Activated naive CD4-positive, alpha-beta T cell treated with anti-CD3 and anti-CD28 coated beads, Interleukin-2, amount 50 U/mL, for 24 hours (primary cell): ENCODE data around the gene NUP160.
"Not testable (repeated sequence)": the region's sequence is repeated elsewhere in the genome, so short reads cannot be mapped to it uniquely, and the experiment has no call there.

Source experiments
- H3K27ac Mint-ChIP-seq: one replicate; pipeline ENCODE4 v1.8.0; 2021; ENCODE audit warnings: mild to moderate bottlenecking, mixed read lengths
- H3K27me3 Mint-ChIP-seq: one replicate; pipeline ENCODE4 v1.8.0; 2021; ENCODE audit warnings: mixed read lengths
- H3K36me3 Mint-ChIP-seq: one replicate; pipeline ENCODE4 v1.8.0; 2021; ENCODE audit warnings: mixed read lengths
- H3K4me1 Mint-ChIP-seq: one replicate; pipeline ENCODE4 v1.8.0; 2021; ENCODE audit warnings: mixed read lengths
- H3K4me3 Mint-ChIP-seq: one replicate; pipeline ENCODE4 v1.8.0; 2021; ENCODE audit warnings: mild to moderate bottlenecking, mixed read lengths
- H3K9me3 Mint-ChIP-seq: one replicate; pipeline ENCODE4 v1.8.0; 2021; ENCODE audit warnings: mixed read lengths

NUP160 gene

DNA sequence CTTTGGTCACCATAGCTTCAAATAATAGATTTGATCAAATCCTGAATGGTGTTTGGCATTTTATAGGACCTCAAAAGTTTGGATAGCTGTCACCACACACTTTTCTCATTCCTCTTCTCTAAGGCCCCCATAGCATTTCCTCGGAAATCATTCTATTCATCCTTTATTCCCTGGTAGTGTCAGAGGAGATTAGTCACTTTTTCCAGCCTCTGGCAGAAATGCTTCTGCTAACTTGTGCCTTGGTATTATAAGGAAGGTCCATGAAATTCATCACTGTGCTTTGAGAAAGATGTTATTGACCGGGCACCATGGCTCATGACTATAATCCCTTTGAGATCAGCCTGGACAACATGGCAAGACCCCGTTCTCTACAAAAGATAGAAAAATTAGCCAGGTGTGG, 19.7 kb upstream of the NUP160 start:
- Mint-ChIP-seq H3K36me3 (no peaks in the 10 kb centered on the region), H3K4me3 (no peak overlapping the region), H3K4me1 (peaks cover 26% of the 10 kb centered on the region), H3K27ac (no peak overlapping the region), H3K9me3 (peaks cover 5% of the 10 kb centered on the region), H3K27me3 (no peaks in the 10 kb centered on the region)

DNA sequence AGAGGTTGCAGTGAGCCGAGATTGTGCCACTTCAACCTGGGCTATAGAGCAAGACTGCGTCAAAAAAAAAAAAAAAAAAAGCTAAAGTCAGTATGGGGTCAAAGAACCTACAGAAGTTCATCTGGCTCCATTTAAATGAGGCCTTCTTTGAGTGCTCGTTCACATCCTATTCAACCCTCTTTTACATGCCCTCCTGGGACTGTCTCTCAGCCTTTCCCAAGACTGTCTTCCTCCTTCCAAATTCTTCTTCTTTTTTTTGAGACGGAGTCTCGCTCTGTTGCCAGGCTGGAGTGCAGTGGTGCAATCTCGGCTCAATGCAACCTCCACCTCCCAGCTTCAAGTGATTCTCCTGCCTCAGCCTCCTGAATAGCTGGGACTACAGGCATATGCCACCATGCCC, 18.7 kb upstream of the NUP160 start:
- H3K9me3 Mint-ChIP-seq, H3K36me3 Mint-ChIP-seq, H3K27ac Mint-ChIP-seq, H3K27me3 Mint-ChIP-seq, H3K4me3 Mint-ChIP-seq: not testable (repeated sequence)
- peaks cover 33% of the 10 kb centered on the region for H3K4me1 Mint-ChIP-seq

DNA sequence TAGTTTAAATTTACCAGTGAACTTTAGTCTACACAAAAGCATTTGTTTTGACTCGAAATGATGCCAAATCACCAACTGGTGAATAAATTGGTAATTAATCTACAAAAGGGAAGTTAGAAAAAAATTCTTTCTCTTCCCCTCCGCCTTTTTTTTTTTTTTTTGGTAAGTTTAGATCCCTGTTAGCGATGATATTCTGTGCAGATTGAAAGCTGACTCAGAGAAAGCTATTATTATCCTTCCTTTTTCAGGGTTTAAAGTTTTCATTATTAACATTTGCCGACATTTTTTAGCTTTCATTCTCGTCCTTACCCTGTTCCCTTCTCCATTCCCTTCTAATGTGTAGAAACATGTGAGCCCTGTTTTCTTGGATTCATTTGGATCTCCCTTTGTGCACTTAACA, 16.8 kb upstream of the NUP160 start:
- Mint-ChIP-seq H3K4me1 (peaks cover 46% of the 10 kb centered on the region), H3K36me3 (no peaks in the 10 kb centered on the region), H3K27ac (no peak overlapping the region), H3K4me3 (no peak overlapping the region), H3K9me3 (peaks cover 5% of the 10 kb centered on the region), H3K27me3 (no peaks in the 10 kb centered on the region)

DNA sequence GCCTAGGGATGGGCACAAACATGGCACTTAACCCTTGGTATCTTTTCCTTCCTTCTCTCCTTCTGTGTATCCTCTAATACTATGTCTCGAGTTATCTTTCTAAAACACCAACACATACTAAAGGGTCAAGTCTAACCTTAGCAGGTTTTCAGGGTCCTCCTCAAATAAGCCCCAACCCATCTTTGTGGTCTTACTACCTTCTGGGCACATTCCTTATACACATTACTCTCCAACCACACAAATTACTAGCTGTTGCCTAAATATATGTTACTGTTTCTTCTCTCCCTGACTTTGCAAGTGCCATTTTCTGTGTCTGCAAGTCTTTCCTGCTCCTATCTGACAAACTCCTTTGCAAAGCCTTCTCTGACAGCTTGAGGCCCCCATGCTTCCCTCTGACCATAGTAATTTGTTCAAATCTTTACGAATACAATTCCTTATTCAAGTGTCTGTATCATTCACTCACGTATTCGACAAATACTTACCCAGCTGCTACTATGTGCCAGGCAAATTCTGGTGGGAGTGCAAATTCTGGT, 15.8 kb upstream of the NUP160 start:
- Mint-ChIP-seq H3K36me3 (no peaks in the 10 kb centered on the region), H3K4me3 (peak overlapping the region; percentile 49), H3K4me1 (peaks cover 47% of the 10 kb centered on the region), H3K9me3 (peaks cover 5% of the 10 kb centered on the region), H3K27me3 (no peaks in the 10 kb centered on the region), H3K27ac (peak overlapping the region; percentile 84)

DNA sequence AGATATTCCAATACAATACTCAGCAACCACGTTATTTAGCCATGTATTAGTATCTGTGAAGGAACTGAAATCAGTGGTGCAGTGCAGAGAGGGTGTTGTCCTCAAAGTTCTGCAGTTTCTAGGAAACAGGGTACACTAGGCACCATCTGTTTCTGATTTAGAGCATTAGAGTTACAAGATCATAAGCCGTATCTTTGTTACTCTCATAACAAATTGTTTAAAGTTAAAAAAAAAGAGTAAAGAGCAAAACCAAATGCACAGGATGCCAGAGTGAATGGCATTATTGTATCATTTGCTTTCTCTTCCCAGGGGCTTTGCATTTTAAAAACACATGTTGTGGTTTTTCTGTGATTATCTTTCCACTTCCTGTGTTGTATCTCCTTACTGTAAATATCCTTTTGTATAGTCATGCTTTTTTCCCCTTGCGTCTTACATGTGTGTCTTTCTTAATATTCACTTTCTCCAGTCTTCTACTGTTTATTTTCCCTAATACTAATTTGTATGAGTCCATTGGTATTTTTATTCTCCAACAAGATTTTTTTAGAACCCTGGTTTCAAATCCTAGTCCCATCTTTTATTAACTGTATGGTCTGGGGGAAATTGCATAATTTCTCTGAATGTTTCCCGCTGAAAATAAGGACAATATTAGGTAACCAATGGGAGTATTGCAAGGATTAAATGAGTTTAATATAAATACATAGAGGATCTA, 15.2 kb upstream of the NUP160 start:
- H3K36me3 Mint-ChIP-seq: no peaks in the 10 kb centered on the region
- H3K4me3 Mint-ChIP-seq: peak overlapping the region; percentile 66
- H3K27me3 Mint-ChIP-seq: no peaks in the 10 kb centered on the region
- peak overlapping the region; percentile 84 for H3K27ac Mint-ChIP-seq
- H3K4me1 Mint-ChIP-seq: peaks cover 46% of the 10 kb centered on the region
- H3K9me3 Mint-ChIP-seq: peaks cover 5% of the 10 kb centered on the region

DNA sequence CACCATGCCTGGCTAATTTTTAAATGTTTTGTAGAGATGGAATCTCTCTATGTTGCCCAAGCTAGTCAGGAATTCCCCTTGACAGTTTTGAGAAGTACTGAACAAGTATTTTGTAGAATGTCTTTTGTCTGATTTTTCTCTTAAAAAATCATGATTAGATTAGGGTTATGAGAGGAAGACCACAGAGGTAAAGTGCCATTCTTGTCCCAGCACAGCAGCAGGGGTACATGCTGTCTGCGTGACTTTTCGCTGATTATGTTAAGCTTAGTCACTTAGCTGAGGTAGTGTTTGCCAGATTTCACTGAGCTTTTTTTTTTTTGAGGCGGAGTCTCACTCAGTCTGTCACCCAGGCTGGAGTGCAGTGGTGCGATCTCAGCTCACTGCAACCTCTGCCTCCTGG, 13.6 kb upstream of the NUP160 start:
- Mint-ChIP-seq H3K4me3 (no peak overlapping the region), H3K36me3 (no peaks in the 10 kb centered on the region), H3K4me1 (peaks cover 56% of the 10 kb centered on the region), H3K27me3 (no peaks in the 10 kb centered on the region), H3K27ac (peak overlapping the region; percentile 46), H3K9me3 (peaks cover 5% of the 10 kb centered on the region)

DNA sequence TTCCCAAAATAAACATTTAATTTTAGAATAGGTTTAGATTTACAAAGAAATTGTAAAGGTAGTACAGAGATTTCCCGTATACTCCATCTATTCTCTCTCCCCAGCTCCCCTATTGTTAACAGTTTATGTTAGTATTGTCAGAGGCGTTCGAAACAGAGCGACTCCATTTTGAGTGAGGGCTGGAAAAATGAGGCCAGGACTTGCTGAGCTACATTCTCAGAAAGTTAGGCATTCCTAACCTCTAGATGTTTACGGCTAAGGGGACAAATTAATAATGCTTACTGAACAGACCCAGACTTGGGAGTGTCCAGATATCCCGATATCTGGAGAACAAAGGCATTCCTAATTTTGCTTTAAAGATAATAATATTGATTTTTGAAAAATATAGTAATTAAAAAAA, 12.4 kb upstream of the NUP160 start:
- Mint-ChIP-seq H3K36me3 (no peaks in the 10 kb centered on the region), H3K9me3 (peaks cover 5% of the 10 kb centered on the region), H3K4me1 (peaks cover 56% of the 10 kb centered on the region), H3K27me3 (no peaks in the 10 kb centered on the region), H3K4me3 (no peak overlapping the region), H3K27ac (no peak overlapping the region)

DNA sequence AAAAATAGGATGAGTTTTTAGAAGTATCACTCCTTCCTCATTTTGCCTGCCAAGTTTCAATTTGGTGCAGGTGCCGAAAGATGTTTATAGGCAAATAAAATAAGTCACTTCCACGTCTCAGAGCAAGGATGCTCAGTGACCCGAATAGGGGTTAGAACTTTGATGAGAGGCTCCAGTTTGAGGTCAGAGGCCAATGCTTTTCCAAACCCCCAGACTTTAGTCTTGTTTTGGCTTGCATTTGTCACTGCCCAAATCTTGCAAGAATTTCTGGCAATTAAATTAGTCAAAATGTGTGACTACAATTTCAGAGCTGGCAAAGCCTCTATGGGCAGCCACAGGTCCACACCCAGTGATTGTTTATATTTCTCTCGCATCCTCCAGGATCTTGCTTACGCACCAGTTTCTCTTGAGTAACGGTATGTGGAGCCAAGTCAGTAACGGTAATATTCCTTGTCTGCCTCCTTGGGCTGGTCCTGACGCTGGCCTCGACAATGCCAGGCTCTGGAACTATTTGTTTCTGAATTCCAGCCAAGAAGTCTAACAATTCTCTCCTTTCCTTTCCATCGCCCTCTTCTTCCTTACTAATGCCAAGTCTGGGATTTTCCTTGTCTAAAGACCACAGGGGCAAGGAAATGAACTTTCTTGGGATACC, 9.9 kb upstream of the NUP160 start:
- H3K27ac Mint-ChIP-seq: peak overlapping the region; percentile 62
- H3K9me3 Mint-ChIP-seq: no peaks in the 10 kb centered on the region
- H3K4me3 Mint-ChIP-seq: no peak overlapping the region

DNA sequence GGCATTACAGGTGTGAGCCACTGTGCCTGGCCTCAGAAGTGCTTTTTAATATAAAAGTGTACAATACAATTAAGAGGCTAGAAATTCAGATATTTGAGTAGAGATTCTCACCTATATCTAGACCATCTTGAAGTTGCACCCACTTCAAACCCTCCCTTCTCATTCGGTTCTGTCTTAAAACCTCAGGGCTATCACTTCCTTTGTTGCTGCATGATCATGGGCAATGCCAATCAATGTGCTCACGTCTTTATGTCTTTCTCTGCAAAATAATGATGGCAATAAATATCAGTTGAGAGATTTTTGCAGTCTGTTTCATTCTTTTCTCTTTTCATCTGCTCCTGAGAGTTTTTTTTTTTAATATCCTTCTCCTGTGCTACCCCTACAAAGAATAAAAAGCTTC, 9.3 kb upstream of the NUP160 start:
- H3K27ac Mint-ChIP-seq: no peak overlapping the region

More for the DNA sequence above, 9.9 kb upstream of the NUP160 start:
- Mint-ChIP-seq H3K4me1 (peaks cover 37% of the 10 kb centered on the region), H3K36me3 (no peaks in the 10 kb centered on the region), H3K27me3 (no peaks in the 10 kb centered on the region)

DNA sequence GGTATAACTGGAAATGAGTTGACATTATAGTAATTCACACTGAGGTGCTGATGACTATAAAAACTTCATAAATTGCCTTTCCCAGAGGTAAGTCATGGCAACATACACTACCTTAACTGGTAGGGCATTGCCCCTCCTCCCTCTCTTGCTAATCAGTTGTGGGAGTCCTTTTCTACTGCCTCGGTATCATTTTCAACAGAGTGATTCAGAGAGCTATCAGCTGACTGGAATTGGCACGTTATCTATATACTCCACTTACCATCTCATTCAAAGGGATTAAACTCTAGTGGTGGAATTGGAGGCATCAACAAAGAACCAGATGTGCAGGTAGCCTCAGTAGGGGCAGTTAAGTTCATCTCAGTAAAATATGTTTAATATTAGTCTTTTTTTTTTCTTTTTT, 8.0 kb upstream of the NUP160 start:
- H3K9me3 Mint-ChIP-seq: no peaks in the 10 kb centered on the region
- no peak overlapping the region for H3K4me3 Mint-ChIP-seq
- no peaks in the 10 kb centered on the region for H3K27me3 Mint-ChIP-seq
- no peak overlapping the region for H3K27ac Mint-ChIP-seq
- no peaks in the 10 kb centered on the region for H3K36me3 Mint-ChIP-seq
- H3K4me1 Mint-ChIP-seq: peaks cover 29% of the 10 kb centered on the region

More for the DNA sequence above, 9.3 kb upstream of the NUP160 start:
- H3K4me1 Mint-ChIP-seq: peaks cover 32% of the 10 kb centered on the region
- no peaks in the 10 kb centered on the region for H3K9me3 Mint-ChIP-seq
- no peaks in the 10 kb centered on the region for H3K36me3 Mint-ChIP-seq
- H3K27me3 Mint-ChIP-seq: no peaks in the 10 kb centered on the region
- no peak overlapping the region for H3K4me3 Mint-ChIP-seq

DNA sequence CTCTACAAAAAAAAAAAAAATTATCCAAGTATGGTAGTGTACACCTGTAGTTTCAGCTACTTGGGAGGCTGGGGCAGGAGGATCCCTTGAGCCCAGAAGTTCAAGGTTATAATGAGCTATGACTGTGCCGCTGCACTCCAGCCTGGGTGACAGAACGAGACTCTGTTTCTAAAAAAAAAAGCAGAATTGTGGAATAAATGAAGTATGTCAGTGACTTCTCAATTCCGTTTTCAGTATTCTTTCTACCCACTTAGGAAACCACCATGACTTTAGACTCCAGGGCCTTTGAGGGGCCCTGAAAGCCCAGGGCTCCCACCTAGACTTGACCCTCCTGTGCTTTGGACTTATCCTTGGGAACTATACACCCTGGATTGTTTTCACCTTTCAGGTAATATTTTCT, 6.5 kb upstream of the NUP160 start:
- Mint-ChIP-seq H3K4me3 (no peak overlapping the region), H3K9me3 (no peaks in the 10 kb centered on the region), H3K4me1 (peaks cover 33% of the 10 kb centered on the region), H3K27me3 (no peaks in the 10 kb centered on the region), H3K36me3 (no peaks in the 10 kb centered on the region), H3K27ac (no peak overlapping the region)

DNA sequence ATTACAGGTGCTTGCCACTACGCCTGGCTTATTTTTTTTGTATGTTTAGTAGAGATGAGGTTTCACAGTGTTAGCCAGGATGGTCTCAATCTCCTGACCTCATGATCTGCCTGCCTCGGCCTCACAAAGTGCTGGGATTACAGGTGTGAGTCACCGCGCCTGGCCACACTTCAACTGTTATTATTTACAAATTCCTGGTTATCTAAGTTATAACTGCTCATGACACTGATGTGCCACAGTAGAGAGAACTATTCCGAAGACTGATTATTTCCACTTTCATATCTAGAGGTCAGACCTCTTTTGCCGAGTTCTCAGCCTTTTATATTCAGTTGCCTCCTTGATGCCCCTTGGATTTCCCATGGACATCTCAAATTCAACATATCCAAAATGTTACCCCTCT, 3.9 kb upstream of the NUP160 start:
- peaks cover 2% of the 10 kb centered on the region for H3K36me3 Mint-ChIP-seq
- H3K4me3 Mint-ChIP-seq: no peak overlapping the region
- no peaks in the 10 kb centered on the region for H3K9me3 Mint-ChIP-seq
- H3K4me1 Mint-ChIP-seq: peaks cover 37% of the 10 kb centered on the region
- no peaks in the 10 kb centered on the region for H3K27me3 Mint-ChIP-seq
- H3K27ac Mint-ChIP-seq: peak overlapping the region; percentile 77

DNA sequence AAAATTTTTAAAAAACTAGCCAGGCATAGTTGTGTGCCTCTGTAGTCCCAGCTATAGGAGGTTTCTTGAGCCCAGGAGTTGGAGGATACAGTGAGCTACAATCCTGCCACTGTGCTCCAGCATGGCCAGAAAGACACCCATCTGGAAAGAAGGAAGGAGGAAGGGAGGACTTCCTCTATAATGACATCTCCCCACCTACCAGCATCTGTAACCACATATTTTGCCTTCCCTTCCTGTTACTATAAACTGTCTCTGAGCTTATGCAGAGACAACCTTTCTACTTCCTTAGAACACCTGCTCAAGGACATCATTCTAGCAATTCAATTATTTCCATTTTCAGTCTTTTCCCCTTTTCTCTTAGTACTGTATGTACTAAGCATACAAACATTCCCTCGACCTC, 2.2 kb upstream of the NUP160 start:
- peaks cover 49% of the 10 kb centered on the region for H3K4me1 Mint-ChIP-seq
- H3K36me3 Mint-ChIP-seq: peaks cover 7% of the 10 kb centered on the region
- no peaks in the 10 kb centered on the region for H3K9me3 Mint-ChIP-seq
- no peaks in the 10 kb centered on the region for H3K27me3 Mint-ChIP-seq
- H3K27ac Mint-ChIP-seq: peak overlapping the region; percentile 91
- H3K4me3 Mint-ChIP-seq: peak overlapping the region; percentile 34

DNA sequence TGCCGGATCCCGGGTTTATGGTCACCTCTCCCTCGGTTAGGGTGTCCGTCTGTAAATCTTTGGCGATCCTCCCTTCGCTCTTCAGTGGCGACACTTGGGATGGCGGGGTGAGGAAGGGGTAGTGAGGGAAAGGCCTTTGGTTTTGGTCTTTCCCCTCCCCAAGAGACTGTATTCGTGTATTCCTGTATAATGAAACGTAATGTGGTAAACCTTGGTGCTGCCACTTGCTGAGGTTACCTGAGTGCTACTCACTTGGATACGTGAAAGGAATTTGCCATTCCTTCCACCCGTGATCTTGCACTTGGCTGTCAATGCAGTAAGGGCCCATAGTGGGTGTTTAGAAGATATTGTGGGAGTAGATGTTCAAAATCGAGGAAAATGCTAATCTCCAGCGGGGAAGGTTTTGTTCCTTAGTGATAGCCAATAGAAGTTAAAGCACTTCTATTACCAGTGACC, 578 bp upstream of the NUP160 start:
- H3K4me1 Mint-ChIP-seq: peaks cover 51% of the 10 kb centered on the region
- no peaks in the 10 kb centered on the region for H3K9me3 Mint-ChIP-seq
- peaks cover 7% of the 10 kb centered on the region for H3K36me3 Mint-ChIP-seq
- peak overlapping the region; percentile 99 for H3K4me3 Mint-ChIP-seq
- H3K27me3 Mint-ChIP-seq: no peaks in the 10 kb centered on the region
- H3K27ac Mint-ChIP-seq: peak overlapping the region; percentile 100

DNA sequence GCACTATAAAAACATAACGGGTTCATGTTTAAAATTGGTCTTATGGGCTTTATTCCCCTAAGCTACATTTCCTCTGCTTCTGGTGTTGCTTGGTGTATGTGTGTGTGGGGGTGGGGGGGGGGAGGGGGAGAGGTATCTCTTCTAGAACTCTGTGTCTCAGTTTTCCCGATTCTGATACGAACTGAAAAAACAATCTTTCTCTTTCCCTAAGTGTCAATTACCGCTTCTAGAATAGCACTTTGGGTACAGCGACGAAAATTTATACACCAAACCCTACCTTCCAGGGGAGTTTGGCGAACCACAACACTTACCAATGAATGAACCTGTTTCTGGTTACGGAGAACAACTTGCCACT, 636 bp downstream of the NUP160 start:
- Mint-ChIP-seq H3K4me1 (peaks cover 51% of the 10 kb centered on the region), H3K36me3 (peaks cover 7% of the 10 kb centered on the region), H3K27ac (peak overlapping the region; percentile 100), H3K4me3 (peak overlapping the region; percentile 99), H3K27me3 (no peaks in the 10 kb centered on the region), H3K9me3 (no peaks in the 10 kb centered on the region)

DNA sequence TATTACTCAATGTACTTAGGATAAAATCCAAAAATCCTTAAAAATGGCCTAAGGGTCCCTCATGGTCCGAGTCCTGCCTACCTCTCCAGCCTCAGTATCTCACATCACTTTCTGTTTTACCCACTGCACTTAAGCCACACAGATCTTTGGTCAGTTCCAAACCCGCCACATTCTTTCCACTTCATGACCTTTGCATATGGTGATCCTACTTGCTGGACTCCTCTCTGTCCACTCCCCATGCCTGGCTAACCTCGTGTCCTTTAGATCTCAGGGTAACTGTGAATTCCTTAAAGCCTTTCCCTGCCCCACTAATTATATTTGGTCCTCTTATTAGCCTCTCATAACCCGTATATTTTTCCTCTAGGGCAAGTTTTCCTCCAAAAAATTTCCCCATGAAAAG, 1.2 kb downstream of the NUP160 start:
- H3K27me3 Mint-ChIP-seq: no peaks in the 10 kb centered on the region
- peaks cover 51% of the 10 kb centered on the region for H3K4me1 Mint-ChIP-seq
- peak overlapping the region; percentile 99 for H3K4me3 Mint-ChIP-seq
- no peaks in the 10 kb centered on the region for H3K9me3 Mint-ChIP-seq
- H3K27ac Mint-ChIP-seq: peak overlapping the region; percentile 87
- peaks cover 7% of the 10 kb centered on the region for H3K36me3 Mint-ChIP-seq
